K562 (cell line): ENCODE results near the gene TRIP11.

Experiments
- CBX5 ChIP-seq: IDR thresholded peaks from 2 replicates; pipeline ENCODE4 v1.6.1; 2014; ENCODE audit warnings: low read depth, borderline replicate concordance
- EP300 ChIP-seq: IDR thresholded peaks from 2 replicates; pipeline ENCODE4 v1.6.1; 2012; ENCODE audit warnings: low read length, improper control_type of control experiment
- SRF ChIP-seq, 2 experiments: fragments of 250-450, 450-650 bp in 1 of 2; sonication (Bioruptor Pico) in 1 of 2; sonication (generic) in 1 of 2; formaldehyde crosslinking; IDR thresholded peaks; 2 replicates each; pipeline versions ENCODE4 v1.5.0 to v1.5.1; 2020 to 2022; ENCODE audit warnings: mild to moderate bottlenecking in 1 of 2, missing genetic modification reagents in 1 of 2
- ZFX ChIP-seq: sonication (generic); formaldehyde crosslinking; IDR thresholded peaks from 2 replicates; pipeline ENCODE4 v1.8.0; 2022; ENCODE audit warnings: mild to moderate bottlenecking, missing genetic modification reagents, moderate library complexity

GRCh38 chr14:91926131-91926890 lies 113.5 kb downstream of the TRIP11 start:
- TF ChIP-seq EP300: no peak
- no peak for TF ChIP-seq CBX5
- TF ChIP-seq SRF (CRISPR knock-in tag; IDR thresholded peaks at IDR 0.05): no peak
- no peak for TF ChIP-seq ZFX (CRISPR knock-in tag)
